ENCODE results near the gene HOXC6.
A peak's percentile ranks its signal among the peaks of the same experiment; 100 is the strongest.

Gene HOXC6

GRCh38 chr12:54028314-54029201, at the start of gene HOXC6:
HOXC6 (plus strand) TSS chr12:54028440; CDS start chr12:54028522, 82 bp downstream.
- DNase-seq, result no peak

- DNase-seq, result no peak
Observed at GRCh38 chr12:53978477-53979356, 49.5 kb upstream of the HOXC6 start.

DNA sequence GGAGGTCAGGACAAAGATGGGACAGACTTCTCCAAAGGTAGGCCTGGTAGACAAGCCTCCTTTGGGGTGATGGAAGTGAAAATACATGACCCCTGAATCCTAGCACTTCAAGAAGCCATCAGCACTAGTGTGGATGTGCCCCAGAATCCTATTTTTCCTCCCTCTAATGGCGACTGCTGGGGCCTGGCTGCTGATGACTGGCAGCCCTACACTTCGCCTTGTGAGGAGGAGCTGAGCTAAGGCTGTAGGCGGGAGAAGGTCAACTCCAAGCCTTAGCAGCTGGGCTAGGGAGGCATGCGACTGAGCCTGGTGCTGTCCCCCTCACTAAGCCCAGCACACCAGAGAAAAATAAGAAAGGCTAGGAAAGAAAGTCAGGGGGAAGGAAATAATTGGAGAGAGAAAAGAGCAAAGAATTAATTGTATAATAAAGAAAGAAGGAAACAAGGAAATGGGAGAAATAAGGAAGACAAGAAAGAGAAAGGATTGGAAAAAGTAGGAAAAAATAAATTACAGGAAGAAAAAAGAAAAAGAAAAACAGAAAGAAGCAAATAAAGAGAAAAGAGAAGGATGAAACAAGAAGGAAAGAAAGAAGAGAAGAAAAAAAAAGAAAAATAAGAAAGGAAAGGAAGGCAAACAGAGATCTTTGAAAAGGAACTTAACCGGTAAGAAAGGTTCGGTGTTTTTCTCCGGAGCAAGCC, 48.0 kb upstream of the HOXC6 start:
- no peak for DNase-seq

- DNase-seq, result no peak
Observed at GRCh38 chr12:53980802-53981496, 47.3 kb upstream of the HOXC6 start.

DNA sequence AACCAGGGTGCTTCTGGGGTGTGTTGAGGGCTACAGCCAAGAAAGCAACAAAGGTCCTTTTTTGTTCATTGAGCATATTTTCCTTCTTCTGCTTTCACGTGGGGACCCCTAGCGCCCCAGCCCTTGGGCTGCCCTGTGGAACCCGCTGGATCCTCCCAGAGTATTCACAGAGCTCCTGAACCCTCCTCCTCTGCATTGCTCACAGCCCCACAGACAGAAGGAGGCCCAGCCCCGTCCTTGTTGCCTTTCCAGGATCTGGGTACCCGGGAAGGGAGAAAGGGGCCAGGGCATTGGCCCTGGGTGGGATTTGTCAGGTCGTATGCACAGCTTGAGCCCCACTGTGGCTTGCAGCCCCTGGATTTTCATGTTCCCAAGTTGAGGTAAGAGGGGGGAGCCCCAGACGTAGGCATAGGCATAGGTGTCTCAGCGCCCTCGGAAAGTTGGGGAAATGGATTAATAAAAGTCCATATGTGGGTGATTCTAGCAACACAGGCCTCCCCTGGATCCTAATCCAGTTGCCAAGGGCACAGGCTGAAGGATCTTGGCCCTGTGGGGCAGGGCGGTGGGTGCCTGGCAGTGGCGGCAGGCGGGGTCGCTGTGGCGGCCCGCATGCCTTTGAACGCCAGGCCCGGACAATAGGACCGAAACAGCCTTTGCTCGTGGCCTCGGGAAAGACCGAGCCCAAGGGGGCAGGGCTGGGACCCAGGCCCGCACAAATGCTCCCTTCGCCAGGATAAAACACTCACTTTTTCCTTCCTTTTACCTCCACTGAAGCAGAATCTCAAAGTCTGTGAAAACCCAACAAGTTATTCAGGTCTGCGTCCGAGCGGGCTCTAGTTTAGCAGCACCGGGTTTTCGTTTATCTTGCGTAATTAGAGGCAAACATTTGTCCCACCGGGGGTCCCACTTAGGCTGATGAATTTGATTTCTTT, 46.3 kb upstream of the HOXC6 start:
- DNase-seq, result no peak

DNA sequence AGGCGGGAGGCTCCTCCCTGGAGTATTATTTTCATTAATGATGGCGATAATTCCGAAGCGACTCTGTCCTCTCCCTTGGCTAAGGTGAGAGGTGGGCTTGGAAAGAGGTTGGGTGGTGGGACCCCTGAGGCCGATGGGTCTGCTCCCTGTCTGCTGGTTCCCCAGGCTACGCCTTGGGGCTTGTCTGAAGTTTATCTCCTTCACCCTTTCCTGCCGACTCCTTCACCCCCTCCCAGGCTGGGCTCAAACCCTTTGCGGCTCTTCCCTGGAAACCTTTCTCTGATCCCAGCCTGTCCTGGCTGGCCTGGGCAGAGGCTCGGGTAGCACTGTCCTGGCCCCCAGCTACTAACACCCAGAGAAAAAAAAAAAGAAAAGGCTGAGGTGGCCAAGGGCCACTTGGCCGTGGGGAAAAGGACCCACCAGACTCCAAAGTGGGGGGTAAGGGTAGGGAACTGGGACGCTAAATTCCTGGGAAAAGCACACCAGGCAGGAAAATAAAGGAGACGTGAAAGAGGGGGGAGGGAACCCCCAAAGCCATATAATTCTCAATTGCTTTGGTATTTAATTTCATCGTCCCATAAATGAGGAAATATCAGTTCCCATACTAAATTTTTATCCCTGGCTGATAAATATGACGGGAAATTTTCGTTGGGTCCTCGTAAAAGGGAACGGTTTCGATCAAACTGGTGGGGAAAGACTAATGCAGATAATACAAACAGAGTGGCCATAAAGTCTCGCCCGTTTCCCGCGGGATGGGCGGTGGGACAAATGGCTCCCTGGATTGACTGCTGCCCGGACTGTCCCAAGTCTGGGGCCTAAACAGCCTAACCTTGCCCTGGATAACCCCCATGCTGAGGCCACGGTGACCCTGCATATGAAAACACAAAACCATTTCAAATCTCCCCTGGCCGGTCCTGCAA, 45.3 kb upstream of the HOXC6 start:
- no peak for DNase-seq

- DNase-seq, result no peak
Observed at GRCh38 chr12:53983568-53983949, 44.7 kb upstream of the HOXC6 start.

DNA sequence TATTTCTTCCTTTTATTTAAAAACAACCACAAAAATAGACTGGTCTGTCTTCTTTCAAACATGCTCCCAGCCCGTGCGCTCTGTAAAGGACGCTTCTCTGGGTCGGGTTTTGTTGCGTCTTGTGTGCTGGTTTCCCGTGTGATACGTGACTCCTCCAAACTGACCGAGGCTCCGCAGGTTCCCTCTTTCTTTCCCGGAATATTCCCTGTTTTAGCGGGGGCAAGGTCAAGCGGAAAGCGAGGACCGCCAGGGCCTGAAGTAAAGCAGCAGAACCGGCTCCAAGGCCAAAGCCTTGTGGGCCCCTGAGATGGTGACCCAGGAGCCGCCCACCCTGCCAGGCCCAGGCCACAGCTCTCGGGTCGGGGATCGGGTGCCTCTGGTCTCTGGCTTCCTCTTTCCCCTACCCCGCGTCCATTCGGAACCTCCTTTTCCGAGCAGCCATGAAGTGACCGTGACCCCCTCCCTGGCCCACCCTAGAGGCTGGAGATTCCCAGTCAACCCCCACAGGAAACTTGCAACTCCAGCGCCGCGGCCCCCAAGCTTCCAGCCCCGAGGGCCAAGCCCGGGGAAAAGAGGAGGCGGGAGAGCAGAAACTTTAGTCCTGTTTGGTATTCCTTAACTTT, 44.2 kb upstream of the HOXC6 start:
- no peak for DNase-seq

DNA sequence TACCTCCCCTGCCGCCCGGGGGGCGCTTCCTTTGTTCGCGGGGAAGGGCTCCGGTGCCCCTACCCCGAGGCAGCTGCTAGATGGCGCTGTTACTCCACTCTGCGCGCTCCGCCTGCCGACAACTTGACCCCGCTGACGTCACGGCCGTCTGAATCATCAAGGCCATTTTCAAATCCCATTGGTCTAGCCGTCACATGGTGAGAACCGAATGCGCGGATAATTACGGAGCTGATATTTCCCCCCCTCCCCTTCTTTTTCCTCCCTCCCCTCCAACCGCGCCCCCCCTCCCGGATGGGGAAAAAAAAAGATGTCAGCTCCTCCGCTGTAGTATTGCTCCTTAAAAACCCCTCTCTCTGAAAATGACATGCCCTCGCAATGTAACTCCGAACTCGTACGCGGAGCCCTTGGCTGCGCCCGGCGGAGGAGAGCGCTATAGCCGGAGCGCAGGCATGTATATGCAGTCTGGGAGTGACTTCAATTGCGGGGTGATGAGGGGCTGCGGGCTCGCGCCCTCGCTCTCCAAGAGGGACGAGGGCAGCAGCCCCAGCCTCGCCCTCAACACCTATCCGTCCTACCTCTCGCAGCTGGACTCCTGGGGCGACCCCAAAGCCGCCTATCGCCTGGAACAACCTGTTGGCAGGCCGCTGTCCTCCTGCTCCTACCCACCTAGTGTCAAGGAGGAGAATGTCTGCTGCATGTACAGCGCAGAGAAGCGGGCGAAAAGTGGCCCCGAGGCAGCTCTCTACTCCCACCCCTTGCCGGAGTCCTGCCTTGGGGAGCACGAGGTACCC, 43.1 kb upstream of the HOXC6 start, which contains the start of gene HOXC10:
HOXC10 (plus strand) TSS at position 246 of the 791 bp plus-strand sequence; CDS start at position 360, 114 bp downstream.
- peak; percentile 93 to 99 (median 99) for DNase-seq

DNA sequence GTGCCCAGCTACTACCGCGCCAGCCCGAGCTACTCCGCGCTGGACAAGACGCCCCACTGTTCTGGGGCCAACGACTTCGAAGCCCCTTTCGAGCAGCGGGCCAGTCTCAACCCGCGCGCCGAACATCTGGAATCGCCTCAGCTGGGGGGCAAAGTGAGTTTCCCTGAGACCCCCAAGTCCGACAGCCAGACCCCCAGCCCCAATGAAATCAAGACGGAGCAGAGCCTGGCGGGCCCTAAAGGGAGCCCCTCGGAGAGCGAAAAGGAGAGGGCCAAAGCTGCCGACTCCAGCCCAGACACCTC, 42.6 kb upstream of the HOXC6 start:
- peak in 1 of 3 experiments; percentile 72 for DNase-seq

DNA sequence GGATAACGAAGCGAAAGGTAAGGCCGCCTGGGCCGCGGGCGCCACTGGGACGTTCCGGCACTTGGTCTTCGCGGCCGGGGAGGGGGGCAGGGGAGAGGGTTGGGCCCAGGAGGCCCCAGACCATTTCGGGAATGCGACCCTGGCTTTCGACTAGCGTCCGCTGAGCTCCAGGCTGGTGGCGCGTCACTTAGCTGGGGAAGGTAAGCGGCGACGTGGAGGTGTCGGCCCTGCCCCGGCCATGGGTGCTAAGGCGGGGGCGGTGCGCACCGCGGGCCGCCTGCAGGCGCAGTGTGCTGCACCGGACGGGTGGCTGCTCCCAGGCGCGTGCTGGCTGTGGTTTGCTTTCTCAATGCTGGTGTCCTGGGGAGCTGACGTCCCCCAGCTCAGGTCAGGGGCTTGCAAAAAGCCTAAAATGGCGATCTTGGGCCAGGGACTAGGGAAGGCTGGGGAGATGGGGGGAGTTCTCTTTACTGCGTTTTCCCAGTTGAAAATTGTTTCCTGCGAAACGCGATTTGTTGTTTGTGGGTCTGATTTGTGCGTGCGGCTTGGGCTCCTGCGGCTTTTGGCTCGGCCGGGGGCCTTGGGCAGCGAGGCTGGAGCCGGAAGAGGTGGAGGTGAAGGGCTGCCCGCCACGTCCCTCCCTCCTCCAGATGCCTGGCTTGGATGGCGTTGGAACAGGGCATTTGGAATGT, 42.1 kb upstream of the HOXC6 start:
- DNase-seq, result peak; percentile 67 to 75 (median 73)

GRCh38 chr12:53986686-53987483, 41.4 kb upstream of the HOXC6 start:
- peak in 1 of 3 experiments; percentile 43 for DNase-seq

DNA sequence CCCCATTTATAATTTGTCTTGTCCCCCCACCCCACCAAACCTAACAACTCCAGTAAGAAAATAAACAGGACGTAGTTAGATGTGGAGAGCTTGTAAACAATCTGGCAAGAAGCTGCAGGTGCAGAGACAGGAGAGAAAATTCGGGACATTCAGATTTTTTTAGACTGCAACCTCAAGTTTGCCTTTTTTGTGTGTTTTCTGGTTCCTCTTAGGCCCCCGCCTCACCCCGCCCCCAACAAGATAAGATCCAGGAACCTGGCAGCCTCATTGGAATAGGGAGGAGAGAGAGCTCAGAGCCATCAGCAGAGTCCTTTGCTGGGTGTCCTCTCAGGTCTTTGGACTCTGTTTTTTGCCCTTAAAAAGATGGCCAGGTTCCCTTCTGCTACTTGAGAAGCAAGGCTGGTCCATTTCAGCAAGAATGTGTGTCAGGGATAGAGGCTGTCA, 40.4 kb upstream of the HOXC6 start:
- DNase-seq, result peak in 1 of 3 experiments; percentile 33

DNA sequence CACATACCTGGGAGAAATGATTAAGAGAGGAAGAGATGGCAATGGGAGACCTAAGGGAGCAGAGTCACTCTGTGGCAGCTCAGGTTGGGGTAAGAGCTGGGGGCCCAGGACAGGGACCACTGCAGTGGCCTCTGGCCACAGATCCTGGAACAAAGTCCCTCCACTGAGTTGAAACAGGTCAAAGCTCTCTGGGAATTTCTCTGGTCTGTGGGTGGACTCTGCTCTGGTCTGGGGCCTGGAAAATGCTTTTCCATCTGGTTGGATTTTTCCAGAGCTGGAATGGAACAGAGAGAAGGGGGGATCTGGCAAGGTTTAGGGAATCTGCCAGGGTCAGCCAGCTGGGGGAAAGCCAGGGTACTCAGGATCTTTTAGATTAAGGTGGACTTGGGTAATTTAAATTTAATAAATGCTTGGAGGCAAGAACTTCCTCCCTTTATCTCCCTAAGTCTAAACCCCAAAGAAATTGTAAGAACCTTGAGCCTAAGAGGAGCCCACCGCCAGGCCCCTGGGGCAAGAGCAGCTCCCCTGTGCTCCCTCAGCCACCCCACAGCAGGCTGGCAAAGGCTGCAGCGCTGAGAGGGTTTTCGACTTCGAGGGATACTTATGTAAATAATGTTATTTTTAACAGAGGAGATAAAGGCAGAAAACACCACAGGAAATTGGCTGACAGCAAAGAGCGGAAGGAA, 39.6 kb upstream of the HOXC6 start:
- DNase-seq, result no peak

GRCh38 chr12:53989227-53990113, 38.8 kb upstream of the HOXC6 start:
- peak; percentile 64 to 78 (median 71) for DNase-seq
